HepG2 (cell line): Measurements from ENCODE around the gene ETFA. TPM values are rescaled to one million over a fixed set of nuclear protein-coding genes. Genes with fewer than 3 reads are reported as not detected.

Source experiments
- ATAC-seq: fragments of 200-7000 bp; cut with Tn5 transposase; 3 replicates; pipeline ENCODE4 v1.9.1; 2020; ENCODE audit warnings: mild to moderate bottlenecking, moderate library complexity
- BruUV-seq: library from RNA; stranded (reverse); fragments of 400-500 nt; replicated peaks from 2 replicates; lab custom pipeline; 2021; lab: Mats Ljungman, UMichigan
- CTCF ChIA-PET: fragments of 300-600 bp; formaldehyde crosslinking; extraction: SDS; loops from one replicate; lab custom pipeline; 2021; ENCODE audit warnings: low total read pairs, inconsistent platforms, low intra/inter-chr PET ratio; lab: Yijun Ruan, JAX
- POLR2A ChIA-PET: fragments of 350-600 bp; sonication (Branson Sonifier 250); formaldehyde crosslinking; loops from one replicate; lab custom pipeline; 2020; ENCODE audit warnings: antibody characterized with exemption, inconsistent platforms; lab: Yijun Ruan, JAX
- DNase-seq: peaks from one replicate; pipeline ENCODE4 v3.0.0-alpha.2; 2015; ENCODE audit warnings: low spot score
- FAIRE-seq: peaks from 3 replicates; lab custom pipeline; 2011; peaks lifted over from hg19 to GRCh38; lab: Jason Lieb, UNC
- H2AFZ ChIP-seq: one replicate; pipeline ENCODE4 v1.6.1; 2011; ENCODE audit warnings: low read length, inconsistent platforms
- H3K27ac ChIP-seq: fragments of 300-600 bp; 3 replicates; pipeline ENCODE4 v1.8.0; 2011; ENCODE audit warnings: mixed run types, mild to moderate bottlenecking, mixed read lengths, low read length, inconsistent platforms; ENCODE audit not compliant: insufficient read depth; ENCODE audit errors: extremely low read length
- H3K27me3 ChIP-seq, 2 experiments: fragments of 200-600 bp in 1 of 2; 2 replicates in 1 of 2; 3 replicates in 1 of 2; pipeline versions ENCODE4 v1.6.0 to v1.8.0; 2011; ENCODE audit warnings: low read length in 2 of 2, mild to moderate bottlenecking in 2 of 2, moderate library complexity in 2 of 2, inconsistent platforms in 1 of 2; ENCODE audit not compliant: insufficient read depth in 2 of 2, control insufficient read depth in 1 of 2
- H3K36me3 ChIP-seq, 2 experiments: fragments of 200-600 bp in 1 of 2; replicated peaks in 1 of 2; 2 replicates in 1 of 2; 3 replicates in 1 of 2; pipeline versions ENCODE4 v1.5.1 to v1.8.0; 2011; ENCODE audit warnings: low read length in 2 of 2, inconsistent platforms in 1 of 2; ENCODE audit not compliant: insufficient read depth in 2 of 2, control insufficient read depth in 1 of 2
- H3K4me1 ChIP-seq: 2 replicates; pipeline ENCODE4 v1.5.1; 2012; ENCODE audit warnings: low read length, inconsistent platforms; ENCODE audit not compliant: insufficient read depth
- H3K4me2 ChIP-seq: 2 replicates; pipeline ENCODE4 v1.6.0; 2011; ENCODE audit warnings: low read depth, low read length, inconsistent platforms
- H3K4me3 ChIP-seq, 3 experiments: fragments of 200-600 bp in 1 of 3; sonication (generic), shearing (Covaris generic) in 1 of 3; replicated peaks in 1 of 3; 2 replicates each; pipeline ENCODE4 v1.5.1; 2011 to 2016; ENCODE audit warnings: low read length in 3 of 3, inconsistent platforms in 2 of 3, low read depth in 2 of 3, mild to moderate bottlenecking in 2 of 3, control low read depth in 1 of 3, mixed read lengths in 1 of 3; ENCODE audit not compliant: insufficient read depth in 1 of 3
- H3K79me2 ChIP-seq: one replicate; pipeline ENCODE4 v1.6.1; 2011; ENCODE audit warnings: low read length, inconsistent platforms; ENCODE audit not compliant: insufficient read depth
- H3K9ac ChIP-seq: 2 replicates; pipeline ENCODE4 v1.6.0; 2011; ENCODE audit warnings: mild to moderate bottlenecking, low read depth, low read length, inconsistent platforms; ENCODE audit not compliant: insufficient read depth
- H3K9me3 ChIP-seq: 2 replicates; pipeline ENCODE4 v1.5.1; 2012; ENCODE audit warnings: mild to moderate bottlenecking, low read length
- H4K20me1 ChIP-seq: 2 replicates; pipeline ENCODE4 v1.6.0; 2011; ENCODE audit warnings: inconsistent platforms, mild to moderate bottlenecking, low read length, moderate library complexity; ENCODE audit not compliant: insufficient read depth
- ELF3 ChIP-seq: IDR thresholded peaks from 2 replicates; pipeline ENCODE4 v1.6.1; 2016; ENCODE audit warnings: missing genetic modification reagents, missing compliant biosample characterization
- HMG20A ChIP-seq: IDR thresholded peaks from 2 replicates; pipeline ENCODE4 v1.6.1; 2016; ENCODE audit warnings: borderline replicate concordance
- KDM3A ChIP-seq: IDR thresholded peaks from 2 replicates; pipeline ENCODE4 v1.6.1; 2018; ENCODE audit warnings: low read depth, missing compliant biosample characterization
- RAD51 ChIP-seq: fragments of 450-650 bp; IDR thresholded peaks from 2 replicates; pipeline ENCODE4 v1.6.1; 2016; ENCODE audit warnings: borderline replicate concordance
- SRF ChIP-seq: IDR thresholded peaks from 2 replicates; pipeline ENCODE4 v1.6.1; 2011; ENCODE audit warnings: mild to moderate bottlenecking, low read depth, low read length, moderate library complexity
- ZBTB43 ChIP-seq: sonication (generic); formaldehyde crosslinking; conservative IDR thresholded peaks from 2 replicates; pipeline ENCODE4 v1.4.0; 2020; ENCODE audit warnings: missing genetic modification reagents
- ZBTB7B ChIP-seq: sonication (generic); formaldehyde crosslinking; IDR thresholded peaks from 2 replicates; pipeline ENCODE4 v1.4.0; 2020; ENCODE audit warnings: missing genetic modification reagents
- ZFP82 ChIP-seq: sonication (generic); formaldehyde crosslinking; IDR thresholded peaks from 2 replicates; pipeline ENCODE4 v1.5.1; 2020; ENCODE audit warnings: mild to moderate bottlenecking, missing genetic modification reagents, borderline replicate concordance
- ZNF33A ChIP-seq: sonication (generic); formaldehyde crosslinking; IDR thresholded peaks from 2 replicates; pipeline ENCODE4 v1.5.1; 2020; ENCODE audit warnings: missing genetic modification reagents, mild to moderate bottlenecking, moderate library complexity, borderline replicate concordance
- ZNF362 ChIP-seq: sonication (generic); formaldehyde crosslinking; IDR thresholded peaks from 2 replicates; pipeline ENCODE4 v1.4.0; 2020; ENCODE audit warnings: missing genetic modification reagents, mild to moderate bottlenecking, borderline replicate concordance
- WGBS: methylation state at CpG from one replicate; pipeline ENCODE4 v1.1.6; 2017; ENCODE audit warnings: low lambda C conversion rate; 5-methylcytosine and 5-hydroxymethylcytosine counted together
- in situ Hi-C: cut with HindIII; loops from 2 replicates; pipeline ENCODE4 v1.10.0; 2017; ENCODE audit warnings: low pct_unique_long_range_greater_than_20kb; ENCODE audit not compliant: extremely low pct_ligation_motif_present
- intact Hi-C: fragments of 100-400 bp; cut with micrococcal nuclease; formaldehyde crosslinking; loops from one replicate; pipeline ENCODE4 v1.10.0; 2022; ENCODE audit not compliant: unreplicated experiment
- polyA plus RNA-seq, 8 experiments: library from polyadenylated mRNA; depleted of rRNA in 3 of 8; stranded (reverse) in 7 of 8; unstranded in 1 of 8; fragments of >200 nt; fragmentation: Illumina TruSeq in 4 of 8; extraction: Trizol in 4 of 8; gene quantifications; 2 replicates each; pipeline versions ENCODE4 v1.2.1 to v1.2.3, GENCODE V29; 2011 to 2016; ENCODE audit warnings: low read depth in 4 of 8, missing spikeins in 1 of 8, mixed read lengths in 1 of 8; ENCODE audit not compliant: insufficient read depth in 1 of 8
- total RNA-seq, 5 experiments: library from RNA; depleted of rRNA; stranded (reverse); fragments of >200 nt; fragmentation: Illumina TruSeq; extraction: Trizol; gene quantifications; 2 replicates each; pipeline ENCODE4 v1.2.3, GENCODE V29; 2016; ENCODE audit warnings: low read depth in 1 of 5

The ETFA gene
- total and polyA plus RNA-seq, 2 of the 13 experiments (the other 11 are each of a cell fraction or from before 2014, with no cell fraction given), result 291 to 396 TPM

DNA sequence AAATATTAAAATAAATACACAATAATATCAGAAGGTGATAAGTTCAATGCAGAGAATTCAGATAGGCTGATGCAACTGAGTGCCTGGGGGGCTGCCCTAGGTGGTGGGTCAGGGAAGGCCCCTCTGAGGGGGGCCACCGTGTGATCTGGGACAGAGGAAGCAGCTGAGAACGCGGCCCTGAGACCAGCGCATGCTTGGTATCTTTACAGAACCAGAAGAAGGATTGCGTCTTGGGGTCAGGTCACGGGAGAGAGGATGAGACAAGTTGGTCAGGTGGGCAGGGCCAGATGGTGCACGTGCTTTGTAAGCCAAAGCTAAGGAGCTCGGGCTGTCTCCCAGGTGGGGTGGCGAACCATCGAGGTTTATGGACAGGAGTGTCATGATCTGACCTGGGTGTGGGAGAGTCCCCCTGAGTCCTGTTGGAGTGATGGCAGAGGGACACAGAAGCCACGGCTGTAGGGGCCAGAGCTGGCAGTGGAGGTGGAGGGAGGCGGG lies 121.2 kb downstream of the ETFA start:
- no peak for FAIRE-seq
- H3K9me3 ChIP-seq, result no peaks in the 10 kb centered on the region
- ChIA-PET POLR2A (interaction anchor here (1.5 kb wide), 1 partner anchor 146 kb away, joined by 5 read pairs; the partner anchor contains the start of gene ISL2), CTCF (interaction anchor here (1.1 to 1.9 kb wide), 2 partner anchors 95 to 144 kb away, joined by 4 to 8 read pairs; no protein-coding TSS in a partner anchor)
- H3K4me1 ChIP-seq, result peaks cover 42% of the 10 kb centered on the region
- H3K4me3 ChIP-seq, result peak overlapping the region in 1 of 3 experiments; percentile 51; a peak in 2 of 6 replicates
- TF ChIP-seq ZBTB7B (CRISPR knock-in tag) (no peak), SRF (no peak), RAD51 (no peak), KDM3A (CRISPR knock-in tag) (no peak), ZFP82 (CRISPR knock-in tag) (no peak), ZBTB43 (CRISPR knock-in tag) (no peak), ZNF362 (no peak), HMG20A (no peak), ZNF33A (CRISPR knock-in tag) (no peak), ELF3 (CRISPR knock-in tag) (no peak)
- no peaks in the 10 kb centered on the region for H3K79me2 ChIP-seq
- no peak overlapping the region for H3K27ac ChIP-seq
- H3K9ac ChIP-seq, result no peak overlapping the region
- DNase-seq, result no peak
- H3K27me3 ChIP-seq, result peaks cover 1 to 10% of the 10 kb centered on the region in 2 experiments; a peak in 4 of 5 replicates
- WGBS, result 10% methylated on average over 11 of the region's 12 CpGs
- H3K4me2 ChIP-seq, result peak overlapping the region; percentile 75
- intact Hi-C loops, result loop anchor here (1.0 to 10.0 kb wide), 3 partner anchors 95 to 676 kb away; no protein-coding TSS in a partner anchor
- no peaks in the 10 kb centered on the region for H4K20me1 ChIP-seq
- no peak overlapping the region for H2AFZ ChIP-seq
- in situ Hi-C loops, result loop anchor here (5.0 to 10.0 kb wide), 2 partner anchors 142 to 675 kb away; no protein-coding TSS in a partner anchor
- no TSS peak for BruUV-seq
- peak; percentile 11; the same call in 2 of the 3 replicates for ATAC-seq
- H3K36me3 ChIP-seq, result no peaks in the 10 kb centered on the region
